Esophagus muscularis mucosa (tissue), 4 donors: ENCODE data around the gene WDFY2. TPM values are rescaled to one million over a fixed set of nuclear protein-coding genes. Genes with fewer than 3 reads are reported as not detected.

Source experiments
- DNase-seq: peaks from one replicate; pipeline ENCODE4 v3.0.0-alpha.2; 2017; ENCODE audit errors: extremely low spot score
- H3K27ac ChIP-seq, 4 donors: fragments of 200-600 bp; sonication (generic); replicated peaks in 1 of 4; 1 replicate in 3 of 4; 2 replicates in 1 of 4; pipeline ENCODE4 v1.5.1; 2016 to 2019; ENCODE audit warnings: mild to moderate bottlenecking in 1 of 4
- H3K27me3 ChIP-seq, 4 donors: fragments of 200-600 bp; sonication (generic); one replicate each; pipeline versions ENCODE4 v1.5.1 to v1.6.0; 2016 to 2019
- H3K36me3 ChIP-seq, 4 donors: fragments of 200-600 bp; sonication (generic); one replicate each; pipeline ENCODE4 v1.5.1; 2016 to 2019
- H3K4me1 ChIP-seq, 4 donors: fragments of 200-600 bp; sonication (generic); one replicate each; pipeline ENCODE4 v1.5.1; 2016 to 2019
- H3K4me3 ChIP-seq, 4 donors: fragments of 200-600 bp; sonication (generic); 1 replicate in 2 of 4; 2 replicates in 2 of 4; pipeline ENCODE4 v1.5.1; 2016 to 2019; ENCODE audit warnings: mild to moderate bottlenecking in 4 of 4, moderate library complexity in 1 of 4
- H3K9me3 ChIP-seq, 4 donors: fragments of 200-600 bp; sonication (generic); 1 replicate in 3 of 4; 2 replicates in 1 of 4; pipeline ENCODE4 v1.5.1; 2016 to 2019
- CTCF ChIP-seq, 3 experiments: fragments of 200-600 bp in 2 of 3; fragments of 450-650 bp in 1 of 3; sonication (generic) in 2 of 3; IDR thresholded peaks; one replicate each; pipeline ENCODE4 v1.5.1; 2017 to 2019; ENCODE audit warnings: antibody characterized with exemption in 3 of 3, mild to moderate bottlenecking in 2 of 3, moderate library complexity in 1 of 3
- EP300 ChIP-seq: sonication (generic); formaldehyde crosslinking; IDR thresholded peaks from one replicate; pipeline ENCODE4 v1.6.1; 2017; ENCODE audit warnings: antibody characterized with exemption
- POLR2A ChIP-seq: fragments of 450-650 bp; IDR thresholded peaks from one replicate; pipeline ENCODE4 v1.6.1; 2017; ENCODE audit warnings: antibody characterized with exemption, moderate library complexity, mild to moderate bottlenecking, low read depth
- POLR2AphosphoS5 ChIP-seq, 2 donors: sonication (generic); formaldehyde crosslinking; IDR thresholded peaks; one replicate each; pipeline ENCODE4 v1.6.1; 2017; ENCODE audit warnings: antibody characterized with exemption in 2 of 2
- WGBS: methylation state at CpG from one replicate; pipeline ENCODE4 v1.1.5; 2018; 5-methylcytosine and 5-hydroxymethylcytosine counted together
- intact Hi-C: fragments of 100-400 bp; cut with DNase I; formaldehyde crosslinking; loops from one replicate; pipeline ENCODE4 v1.15.1; 2023
- total RNA-seq, 4 donors: library from RNA; depleted of rRNA; stranded (reverse); fragments of >200 nt; gene quantifications; one replicate each; pipeline versions ENCODE4 v1.1.0 to v1.2.1, GENCODE V29; 2016

WDFY2 gene
- total RNA-seq, 4 donors from 2014 or later = 4.7 to 8.7 (median 5.7) TPM

DNA sequence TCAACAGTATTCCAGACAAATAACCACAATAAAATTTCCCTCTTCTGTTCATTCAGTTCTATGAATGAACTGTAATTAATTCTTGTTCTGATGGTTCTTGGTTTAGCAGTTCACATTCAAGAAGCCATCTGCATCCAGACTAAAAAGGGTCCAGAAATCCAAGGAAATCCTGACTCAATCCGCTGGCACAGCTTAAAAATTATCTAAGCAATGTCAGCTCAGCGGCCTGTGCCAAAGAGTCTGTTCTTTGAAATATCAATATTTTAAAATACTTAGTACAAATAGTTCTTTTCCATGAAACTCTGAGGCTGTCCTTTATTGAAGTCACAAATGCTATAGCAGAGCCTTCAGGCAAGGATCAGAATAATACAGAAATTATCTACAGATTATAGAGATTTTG is 162.5 kb downstream of the WDFY2 start:
- DNase-seq = peak; percentile 77
- no peaks in the 10 kb centered on the region for H3K27me3 ChIP-seq
- 65% methylated on average over 2 of the region's 2 CpGs for WGBS
- H3K4me1 ChIP-seq = peaks cover 0 to 3% (median 1%) of the 10 kb centered on the region in 4 donors
- H3K36me3 ChIP-seq = peaks cover 0 to 19% (median 10%) of the 10 kb centered on the region in 4 donors
- intact Hi-C loops = no loop called here
- no peak for TF ChIP-seq POLR2A
- no peak for TF ChIP-seq CTCF (IDR thresholded peaks at IDR 0.05)
- TF ChIP-seq POLR2AphosphoS5 (IDR thresholded peaks at IDR 0.05) = no peak
- TF ChIP-seq EP300 = no peak
- no peak overlapping the region for H3K4me3 ChIP-seq
- H3K9me3 ChIP-seq = peaks cover 0 to 15% (median 5%) of the 10 kb centered on the region in 4 donors
- peak overlapping the region in 2 of 4 donors; percentile 41 to 48 for H3K27ac ChIP-seq

GRCh38 chr13:51747438-51748434 is 163.5 kb downstream of the WDFY2 start:
- WGBS = 91% methylated on average over 9 of the region's 9 CpGs
- H3K27ac ChIP-seq = peak overlapping the region in 3 of 4 donors; percentile 11 to 48 (median 41)
- H3K4me3 ChIP-seq = no peak overlapping the region
- TF ChIP-seq POLR2A (no peak), POLR2AphosphoS5 (IDR thresholded peaks at IDR 0.05) (no peak), CTCF (IDR thresholded peaks at IDR 0.05) (no peak), EP300 (no peak)
- H3K27me3 ChIP-seq = no peaks in the 10 kb centered on the region
- intact Hi-C loops = no loop called here
- H3K9me3 ChIP-seq = peaks cover 0 to 15% (median 5%) of the 10 kb centered on the region in 4 donors
- H3K36me3 ChIP-seq = peaks cover 0 to 28% (median 14%) of the 10 kb centered on the region in 4 donors
- DNase-seq = peak; percentile 62
- H3K4me1 ChIP-seq = peaks cover 0 to 3% (median 0%) of the 10 kb centered on the region in 4 donors

DNA sequence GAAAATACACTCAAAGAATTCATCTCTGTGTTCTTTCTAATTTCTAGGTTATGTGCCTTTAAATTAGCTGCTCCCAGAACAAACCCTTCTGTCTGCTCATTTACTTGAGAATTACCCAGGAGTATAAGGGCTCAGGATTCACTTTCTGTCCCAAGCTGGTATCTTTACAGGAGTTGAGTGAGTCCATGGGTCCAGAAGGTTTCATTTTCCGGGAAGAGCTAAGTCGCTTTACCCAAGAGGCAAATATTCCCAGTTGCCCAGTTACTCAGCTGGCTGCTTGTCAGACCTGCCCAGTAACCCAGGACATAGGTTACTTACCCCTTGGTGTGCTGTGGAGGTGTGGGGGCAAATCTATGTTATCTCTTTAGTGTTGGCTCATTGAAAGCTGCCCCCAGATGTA is 172.4 kb downstream of the WDFY2 start:
- peak; percentile 66 for DNase-seq
- Histone ChIP-seq H3K36me3 (peaks cover 7 to 88% (median 49%) of the 10 kb centered on the region in 4 donors), H3K9me3 (no peaks in the 10 kb centered on the region), H3K4me3 (no peak overlapping the region), H3K4me1 (no peaks in the 10 kb centered on the region), H3K27ac (no peak overlapping the region), H3K27me3 (no peaks in the 10 kb centered on the region)
- 100% methylated on average over 2 of the region's 2 CpGs for WGBS
- no peak for TF ChIP-seq EP300
- TF ChIP-seq POLR2AphosphoS5 (IDR thresholded peaks at IDR 0.05) = no peak
- TF ChIP-seq POLR2A = no peak
- TF ChIP-seq CTCF (IDR thresholded peaks at IDR 0.05) = no peak
- intact Hi-C loops = no loop called here

DNA sequence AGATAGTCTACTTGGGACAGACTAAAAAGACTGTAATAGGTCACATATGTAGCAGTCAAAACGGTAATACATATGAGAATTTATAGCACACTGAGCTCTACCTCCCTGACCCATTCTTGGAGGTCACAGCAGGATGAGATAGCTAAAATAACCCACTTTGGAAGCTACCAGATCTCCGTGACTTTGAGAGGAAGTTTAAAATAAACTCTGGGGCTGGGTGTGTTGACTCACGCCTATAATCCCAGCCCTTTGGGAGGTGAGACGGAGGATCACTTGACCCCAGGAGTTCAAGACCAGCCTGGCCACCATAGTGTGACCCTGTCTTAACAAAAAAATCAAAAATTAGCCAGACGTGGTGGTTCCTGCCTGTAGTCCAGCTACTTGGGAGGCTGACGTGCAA is 174.4 kb downstream of the WDFY2 start:
- WGBS = 92% methylated on average over 6 of the region's 6 CpGs
- DNase-seq = no peak
- Histone ChIP-seq H3K4me1 (peaks cover 0 to 3% (median 1%) of the 10 kb centered on the region in 4 donors), H3K27me3 (no peaks in the 10 kb centered on the region), H3K4me3 (no peak overlapping the region), H3K27ac (no peak overlapping the region), H3K9me3 (no peaks in the 10 kb centered on the region), H3K36me3 (peaks cover 7 to 77% (median 42%) of the 10 kb centered on the region in 4 donors)
- no peak for TF ChIP-seq CTCF (IDR thresholded peaks at IDR 0.05)
- TF ChIP-seq POLR2AphosphoS5 (IDR thresholded peaks at IDR 0.05) = no peak
- no peak for TF ChIP-seq EP300
- no peak for TF ChIP-seq POLR2A
- intact Hi-C loops = no loop called here
